ENCODE data around the gene CRADD.
"Not testable (repeated sequence)": the region's sequence is repeated elsewhere in the genome, so short reads cannot be mapped to it uniquely, and the experiment has no call there.

Gene CRADD

GRCh38 chr12:93677195-93678064 is at the start of gene CRADD:
TSS of gene CRADD (plus strand) at chr12:93677375.
- DNase-seq: peak; percentile 96

GRCh38 chr12:93632383-93632782 is 44.8 kb upstream of the CRADD start:
- no peak for DNase-seq

- DNase-seq: no peak
Observed at GRCh38 chr12:93634416-93634815, 42.8 kb upstream of the CRADD start.

- no peak for DNase-seq
Observed at GRCh38 chr12:93636708-93637107, 40.5 kb upstream of the CRADD start.

DNA sequence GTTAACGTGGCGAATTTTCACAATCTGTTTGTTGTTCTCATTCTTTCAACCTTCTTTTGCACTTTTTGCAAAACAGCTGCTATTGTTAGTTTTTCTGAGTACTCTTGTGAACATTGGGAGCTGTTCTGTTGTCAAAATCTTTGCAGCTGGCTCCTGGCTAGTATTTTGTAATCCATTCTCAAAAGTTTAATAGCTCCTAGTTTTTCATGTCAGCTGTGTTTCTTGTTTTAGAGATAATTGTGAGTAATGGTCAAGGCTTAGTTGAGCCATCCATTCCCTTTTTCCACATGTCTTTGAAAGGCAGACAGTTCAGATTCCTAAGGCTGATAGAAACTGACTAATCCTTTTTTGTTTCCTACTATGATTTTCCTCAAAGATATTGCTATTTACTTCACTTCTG is 39.1 kb upstream of the CRADD start:
- no peak for DNase-seq

- no peak for DNase-seq
Observed at GRCh38 chr12:93638954-93639353, 38.2 kb upstream of the CRADD start.

GRCh38 chr12:93639406-93639805 is 37.8 kb upstream of the CRADD start:
- DNase-seq: no peak

DNA sequence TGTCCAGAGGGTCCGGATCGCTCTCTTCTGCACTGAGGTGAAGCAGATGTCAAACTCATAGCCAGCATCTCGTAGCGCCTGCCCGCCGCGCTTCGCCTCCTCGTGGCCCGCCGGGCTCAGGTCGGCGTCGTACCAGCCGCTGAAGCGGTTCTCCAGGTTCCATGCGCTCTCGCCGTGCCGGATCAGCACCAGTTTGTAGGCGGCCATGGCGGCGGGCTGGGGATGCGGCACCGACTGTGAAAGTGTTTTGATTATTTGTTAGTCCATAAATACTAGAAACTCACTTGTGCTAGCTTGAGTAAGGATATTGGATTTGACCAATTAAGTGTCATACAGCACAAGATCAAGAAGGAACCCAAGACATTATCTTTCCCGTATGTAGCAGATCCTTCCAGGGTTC is 35.8 kb upstream of the CRADD start:
- not testable (repeated sequence) for DNase-seq

GRCh38 chr12:93642751-93643150 is 34.4 kb upstream of the CRADD start:
- DNase-seq: no peak

- DNase-seq: no peak
Observed at GRCh38 chr12:93645702-93646101, 31.5 kb upstream of the CRADD start.

DNA sequence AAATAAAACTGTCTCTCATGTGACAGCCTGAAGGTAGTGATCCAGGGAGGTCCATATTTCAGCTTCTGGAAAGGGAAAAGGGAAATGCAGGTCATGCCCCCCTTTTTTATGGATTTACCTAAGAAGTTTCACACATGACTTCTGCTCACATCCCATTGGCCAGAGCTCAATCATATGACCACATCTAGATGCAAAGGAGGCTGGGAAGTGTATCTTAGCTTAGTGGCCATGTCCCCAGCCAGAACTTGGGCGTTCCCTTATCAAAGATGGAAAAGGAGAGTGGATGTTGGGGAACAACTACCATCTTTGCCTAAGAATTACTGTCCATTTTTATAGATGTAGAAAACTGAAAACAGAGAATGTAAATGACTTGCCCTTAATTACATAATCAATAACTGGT is 26.5 kb upstream of the CRADD start:
- no peak for DNase-seq

- peak; percentile 2 for DNase-seq
Observed at GRCh38 chr12:93653079-93653478, 24.1 kb upstream of the CRADD start.

DNA sequence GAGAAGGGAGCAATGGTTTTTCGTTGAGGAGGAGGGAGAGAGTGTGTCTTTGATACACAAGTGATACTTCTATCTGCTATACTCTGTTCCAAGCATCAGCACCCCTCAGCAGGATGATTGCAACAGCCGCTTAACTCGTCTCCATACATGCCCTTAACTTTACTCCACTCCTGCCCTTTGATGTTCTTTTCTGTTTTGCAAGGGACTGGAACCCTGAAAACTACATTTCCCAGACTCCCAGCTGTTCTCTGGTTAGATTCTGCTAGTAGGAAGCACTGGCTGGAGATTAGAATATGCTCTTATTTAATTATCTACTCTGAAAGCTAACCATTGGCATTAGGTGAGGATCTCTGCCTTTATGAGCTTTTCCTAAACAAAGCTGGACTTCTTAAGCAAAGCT is 23.5 kb upstream of the CRADD start:
- DNase-seq: no peak

GRCh38 chr12:93654421-93654820 is 22.8 kb upstream of the CRADD start:
- DNase-seq: no peak

- DNase-seq: peak; percentile 45
Observed at GRCh38 chr12:93657071-93657470, 20.1 kb upstream of the CRADD start.

DNA sequence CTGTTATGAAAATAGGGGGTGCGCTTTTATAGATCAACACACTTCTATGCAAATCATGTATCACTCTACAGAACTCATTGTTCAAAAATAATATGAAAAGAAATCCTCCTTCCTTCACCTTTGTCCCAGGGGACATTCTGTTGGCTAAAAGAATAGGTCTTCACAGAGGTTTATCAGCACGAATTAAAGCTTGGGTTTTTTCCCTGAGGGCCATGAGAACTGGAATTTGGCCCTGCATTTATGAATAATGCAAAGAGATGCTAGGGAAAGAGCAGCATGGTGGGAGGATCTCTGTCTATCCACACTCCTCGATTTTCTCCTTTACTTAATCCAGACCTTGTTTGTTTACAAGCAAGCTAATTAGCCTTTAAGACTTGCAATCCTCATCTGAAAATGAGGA is 16.2 kb upstream of the CRADD start:
- DNase-seq: no peak

- DNase-seq: no peak
Observed at GRCh38 chr12:93663006-93663728, 14.0 kb upstream of the CRADD start.

DNA sequence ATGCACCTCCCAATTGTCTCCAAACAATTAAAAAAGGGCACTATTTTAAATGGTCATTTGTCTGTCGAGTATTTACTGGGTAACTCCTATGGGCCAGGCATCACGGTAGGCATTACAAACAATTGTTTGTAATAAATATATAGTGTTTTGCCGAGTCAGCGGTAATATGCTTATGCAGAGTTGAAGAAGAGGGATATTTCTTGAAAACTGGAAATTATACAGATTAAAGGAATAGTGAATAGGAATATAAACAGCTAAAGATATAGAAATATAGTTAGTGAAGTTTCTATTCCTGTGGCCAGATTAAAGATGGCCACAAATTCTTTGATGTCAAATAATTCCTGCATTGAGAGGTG is 13.5 kb upstream of the CRADD start:
- DNase-seq: no peak

GRCh38 chr12:93664573-93665138 is 12.5 kb upstream of the CRADD start:
- DNase-seq: peak; percentile 13

GRCh38 chr12:93667672-93668071 is 9.5 kb upstream of the CRADD start:
- DNase-seq: no peak

GRCh38 chr12:93668919-93669418 is 8.2 kb upstream of the CRADD start:
- no peak for DNase-seq

GRCh38 chr12:93669452-93669851 is 7.7 kb upstream of the CRADD start:
- no peak for DNase-seq

- DNase-seq: no peak
Observed at GRCh38 chr12:93670104-93670503, 7.1 kb upstream of the CRADD start.

- no peak for DNase-seq
Observed at GRCh38 chr12:93671044-93671443, 6.1 kb upstream of the CRADD start.
